Keratinocyte (primary cell): ENCODE measurements around the gene PCMTD2. TPM values are rescaled to one million over a fixed set of nuclear protein-coding genes. Genes with fewer than 3 reads are reported as not detected.

Source experiments
- DNase-seq: peaks from one replicate; pipeline ENCODE4 v3.0.0-alpha.2; 2011; ENCODE audit warnings: low read depth, missing footprints, low spot score
- FAIRE-seq: peaks from 2 replicates; lab custom pipeline; 2011; peaks lifted over from hg19 to GRCh38; lab: Jason Lieb, UNC
- H2AFZ ChIP-seq: 2 replicates; pipeline ENCODE4 v1.6.0; 2012; ENCODE audit warnings: low read length, control low read depth, inconsistent platforms; ENCODE audit not compliant: control insufficient read depth
- H3K27ac ChIP-seq: 2 replicates; pipeline ENCODE4 v1.5.1; 2011; ENCODE audit warnings: low read length; ENCODE audit not compliant: control insufficient read depth, insufficient read depth
- H3K27me3 ChIP-seq: 3 replicates; pipeline ENCODE4 v1.6.0; 2011; ENCODE audit warnings: low read length; ENCODE audit not compliant: control insufficient read depth, insufficient read depth; ENCODE audit errors: extremely low read depth
- H3K36me3 ChIP-seq, 2 experiments: 2 replicates in 1 of 2; 3 replicates in 1 of 2; pipeline ENCODE4 v1.5.1; 2011; ENCODE audit warnings: low read length in 2 of 2, mild to moderate bottlenecking in 1 of 2; ENCODE audit not compliant: control insufficient read depth in 2 of 2, insufficient read depth in 2 of 2; ENCODE audit errors: extremely low read depth in 1 of 2
- H3K4me1 ChIP-seq: 3 replicates; pipeline ENCODE4 v1.5.1; 2011; ENCODE audit warnings: low read length; ENCODE audit not compliant: control insufficient read depth, insufficient read depth; ENCODE audit errors: extremely low read depth
- H3K4me2 ChIP-seq: 3 replicates; pipeline ENCODE4 v1.6.0; 2011; ENCODE audit warnings: low read depth, low read length; ENCODE audit not compliant: control insufficient read depth, insufficient read depth; ENCODE audit errors: extremely low read depth
- H3K4me3 ChIP-seq, 3 experiments: fragments of 200-600 bp in 1 of 3; sonication (generic) in 1 of 3; 2 replicates in 2 of 3; 3 replicates in 1 of 3; pipeline ENCODE4 v1.5.1; 2011 to 2016; ENCODE audit warnings: low read length in 3 of 3, mild to moderate bottlenecking in 3 of 3, control low read depth in 2 of 3, inconsistent platforms in 1 of 3, low read depth in 1 of 3, mixed read lengths in 1 of 3, mixed run types in 1 of 3, moderate library complexity in 1 of 3; ENCODE audit not compliant: control insufficient read depth in 2 of 3, insufficient read depth in 2 of 3; ENCODE audit errors: extremely low read depth in 1 of 3
- H3K79me2 ChIP-seq: 2 replicates; pipeline ENCODE4 v1.6.0; 2012; ENCODE audit warnings: low read length; ENCODE audit not compliant: control insufficient read depth, insufficient read depth
- H3K9ac ChIP-seq: 3 replicates; pipeline ENCODE4 v1.6.0; 2011; ENCODE audit warnings: low read length; ENCODE audit not compliant: control insufficient read depth, insufficient read depth; ENCODE audit errors: extremely low read depth
- H3K9me1 ChIP-seq: 3 replicates; pipeline ENCODE4 v1.6.0; 2011; ENCODE audit warnings: low read length; ENCODE audit not compliant: control insufficient read depth, insufficient read depth; ENCODE audit errors: extremely low read depth
- H3K9me3 ChIP-seq: 2 replicates; pipeline ENCODE4 v1.5.1; 2012; ENCODE audit warnings: low read depth, low read length; ENCODE audit not compliant: control insufficient read depth
- H4K20me1 ChIP-seq: 3 replicates; pipeline ENCODE4 v1.6.0; 2011; ENCODE audit warnings: low read length; ENCODE audit not compliant: control insufficient read depth, insufficient read depth; ENCODE audit errors: extremely low read depth
- EZH2 ChIP-seq: IDR thresholded peaks from one replicate; pipeline ENCODE4 v1.6.1; 2012; ENCODE audit warnings: inconsistent platforms, mild to moderate bottlenecking, low read length, moderate library complexity
- dilution Hi-C: fragments of 300-500 bp; cut with MboI; formaldehyde crosslinking; loops from one replicate; pipeline ENCODE4 v1.7.0; 2020; ENCODE audit warnings: low sequenced_read_pairs; ENCODE audit not compliant: extremely low pct_ligation_motif_present
- polyA plus RNA-seq, 5 experiments: library from polyadenylated mRNA; depleted of rRNA in 3 of 5; stranded (reverse) in 3 of 5; stranded (forward) in 1 of 5; unstranded in 1 of 5; fragments of >200 nt; gene quantifications; 1 replicate in 1 of 5; 2 replicates in 3 of 5; 3 replicates in 1 of 5; pipeline versions ENCODE4 v1.2.1 to v1.2.3, GENCODE V29; 2011 to 2012; ENCODE audit warnings: missing spikeins in 2 of 5, low read depth in 1 of 5, low replicate concordance in 1 of 5
- TF ChIP-seq, protein P1 (sequence below), 3 experiments: IDR thresholded peaks in 1 of 3; conservative IDR thresholded peaks in 1 of 3; optimal IDR thresholded peaks in 1 of 3; 2 replicates in 2 of 3; 3 replicates in 1 of 3; pipeline versions ENCODE3 to v1.5.1; 2011; ENCODE audit warnings: low read length in 3 of 3, mild to moderate bottlenecking in 3 of 3, moderate library complexity in 2 of 3, control low read depth in 1 of 3, inconsistent platforms in 1 of 3; ENCODE audit not compliant: insufficient read depth in 2 of 3; ENCODE audit errors: extremely low read depth in 1 of 3

The PCMTD2 gene
- polyA plus RNA-seq, 1 donor (not counting 4 experiments of a cell fraction or from before 2014, with no cell fraction given) = 25.8 TPM

- no peak overlapping the region for H3K9ac ChIP-seq
- H3K4me2 ChIP-seq = no peak overlapping the region
- no peaks in the 10 kb centered on the region for H4K20me1 ChIP-seq
- H3K36me3 ChIP-seq = no peaks in the 10 kb centered on the region
- no peak overlapping the region for H3K27ac ChIP-seq
- no peak overlapping the region for H3K4me3 ChIP-seq
- H2AFZ ChIP-seq = no peak overlapping the region
- H3K27me3 ChIP-seq = peaks cover 31% of the 10 kb centered on the region
- TF ChIP-seq, protein P1, sequence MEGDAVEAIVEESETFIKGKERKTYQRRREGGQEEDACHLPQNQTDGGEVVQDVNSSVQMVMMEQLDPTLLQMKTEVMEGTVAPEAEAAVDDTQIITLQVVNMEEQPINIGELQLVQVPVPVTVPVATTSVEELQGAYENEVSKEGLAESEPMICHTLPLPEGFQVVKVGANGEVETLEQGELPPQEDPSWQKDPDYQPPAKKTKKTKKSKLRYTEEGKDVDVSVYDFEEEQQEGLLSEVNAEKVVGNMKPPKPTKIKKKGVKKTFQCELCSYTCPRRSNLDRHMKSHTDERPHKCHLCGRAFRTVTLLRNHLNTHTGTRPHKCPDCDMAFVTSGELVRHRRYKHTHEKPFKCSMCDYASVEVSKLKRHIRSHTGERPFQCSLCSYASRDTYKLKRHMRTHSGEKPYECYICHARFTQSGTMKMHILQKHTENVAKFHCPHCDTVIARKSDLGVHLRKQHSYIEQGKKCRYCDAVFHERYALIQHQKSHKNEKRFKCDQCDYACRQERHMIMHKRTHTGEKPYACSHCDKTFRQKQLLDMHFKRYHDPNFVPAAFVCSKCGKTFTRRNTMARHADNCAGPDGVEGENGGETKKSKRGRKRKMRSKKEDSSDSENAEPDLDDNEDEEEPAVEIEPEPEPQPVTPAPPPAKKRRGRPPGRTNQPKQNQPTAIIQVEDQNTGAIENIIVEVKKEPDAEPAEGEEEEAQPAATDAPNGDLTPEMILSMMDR (optimal IDR thresholded peaks at IDR 0.05 in 1 of 3, IDR thresholded peaks at IDR 0.05 in 1 of 3, conservative IDR thresholded peaks at IDR 0.05 in 1 of 3; ENCODE audit: extremely low read depth in 1 of 3, insufficient read depth in 2 of 3, low read length in 3 of 3) = peak in 1 of 3 experiments; percentile 3
- TF ChIP-seq EZH2 = no peak
- H3K79me2 ChIP-seq = no peaks in the 10 kb centered on the region
- no peaks in the 10 kb centered on the region for H3K9me1 ChIP-seq
- dilution Hi-C loops = no loop called here
- FAIRE-seq = no peak
- H3K9me3 ChIP-seq = no peaks in the 10 kb centered on the region
- H3K4me1 ChIP-seq = peaks cover 37% of the 10 kb centered on the region
- no peak for DNase-seq
Observed at GRCh38 chr20:64223526-64224067, 32.0 kb upstream of the PCMTD2 start.

DNA sequence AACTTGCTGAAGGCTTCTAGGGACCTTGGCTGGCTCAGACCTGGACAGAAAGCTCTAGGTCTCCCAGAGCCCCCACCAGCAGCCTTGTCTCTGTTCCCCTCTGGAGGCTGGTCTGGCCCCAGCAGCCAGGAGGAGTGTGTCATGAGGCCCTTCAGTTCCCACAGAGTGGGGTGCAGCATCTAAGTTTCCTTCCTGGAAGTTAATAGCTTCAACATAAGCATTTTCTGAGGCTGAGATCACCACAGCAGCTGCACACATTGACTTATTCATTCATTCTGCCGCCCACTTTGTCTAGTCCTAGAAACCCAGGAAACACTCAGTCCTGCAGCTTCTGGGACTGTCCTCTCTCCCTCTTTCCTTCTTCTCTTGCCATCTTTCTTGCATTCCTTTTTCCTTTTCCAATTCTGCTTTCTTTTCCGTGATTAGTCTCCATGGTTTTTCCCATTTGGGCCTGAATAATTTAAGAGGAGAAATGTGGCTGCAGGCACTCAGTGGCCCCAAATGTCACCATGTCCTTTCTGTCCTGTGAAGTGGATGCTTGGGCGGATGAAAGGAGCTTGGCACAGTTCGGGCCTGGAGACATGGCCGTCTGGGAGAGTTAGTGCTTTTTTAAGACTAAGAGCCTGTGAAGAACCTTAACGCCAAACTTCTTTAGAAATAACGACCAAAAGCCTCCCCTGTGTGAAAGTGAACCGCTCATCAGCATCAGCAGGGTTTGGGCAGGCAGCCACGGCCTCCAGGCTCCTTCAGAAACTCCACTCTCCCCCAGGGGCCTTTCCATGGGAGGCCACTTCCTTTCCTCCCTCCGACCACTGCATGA lies 31.0 kb upstream of the PCMTD2 start:
- TF ChIP-seq, protein P1 (optimal IDR thresholded peaks at IDR 0.05 in 1 of 3, IDR thresholded peaks at IDR 0.05 in 1 of 3, conservative IDR thresholded peaks at IDR 0.05 in 1 of 3; ENCODE audit: extremely low read depth in 1 of 3, insufficient read depth in 2 of 3, low read length in 3 of 3) = no peak
- TF ChIP-seq EZH2 = no peak
- Histone ChIP-seq H3K9ac (peak overlapping the region; percentile 9), H3K9me3 (no peaks in the 10 kb centered on the region), H3K4me1 (peaks cover 34% of the 10 kb centered on the region), H3K79me2 (no peaks in the 10 kb centered on the region), H3K36me3 (no peaks in the 10 kb centered on the region), H3K27ac (no peak overlapping the region), H3K9me1 (no peaks in the 10 kb centered on the region), H4K20me1 (no peaks in the 10 kb centered on the region), H3K4me2 (peak overlapping the region; percentile 22), H3K4me3 (no peak overlapping the region), H3K27me3 (peaks cover 29% of the 10 kb centered on the region), H2AFZ (no peak overlapping the region)
- DNase-seq (no peak), FAIRE-seq (peak; percentile 29)
- dilution Hi-C loops = no loop called here
